HS-5 (cell line): Measurements from ENCODE around the gene RPL41.

Experiments
- DNase-seq: peaks from one replicate; pipeline ENCODE4 v3.0.0-alpha.2; 2012; ENCODE audit warnings: low read depth

Gene RPL41

DNA sequence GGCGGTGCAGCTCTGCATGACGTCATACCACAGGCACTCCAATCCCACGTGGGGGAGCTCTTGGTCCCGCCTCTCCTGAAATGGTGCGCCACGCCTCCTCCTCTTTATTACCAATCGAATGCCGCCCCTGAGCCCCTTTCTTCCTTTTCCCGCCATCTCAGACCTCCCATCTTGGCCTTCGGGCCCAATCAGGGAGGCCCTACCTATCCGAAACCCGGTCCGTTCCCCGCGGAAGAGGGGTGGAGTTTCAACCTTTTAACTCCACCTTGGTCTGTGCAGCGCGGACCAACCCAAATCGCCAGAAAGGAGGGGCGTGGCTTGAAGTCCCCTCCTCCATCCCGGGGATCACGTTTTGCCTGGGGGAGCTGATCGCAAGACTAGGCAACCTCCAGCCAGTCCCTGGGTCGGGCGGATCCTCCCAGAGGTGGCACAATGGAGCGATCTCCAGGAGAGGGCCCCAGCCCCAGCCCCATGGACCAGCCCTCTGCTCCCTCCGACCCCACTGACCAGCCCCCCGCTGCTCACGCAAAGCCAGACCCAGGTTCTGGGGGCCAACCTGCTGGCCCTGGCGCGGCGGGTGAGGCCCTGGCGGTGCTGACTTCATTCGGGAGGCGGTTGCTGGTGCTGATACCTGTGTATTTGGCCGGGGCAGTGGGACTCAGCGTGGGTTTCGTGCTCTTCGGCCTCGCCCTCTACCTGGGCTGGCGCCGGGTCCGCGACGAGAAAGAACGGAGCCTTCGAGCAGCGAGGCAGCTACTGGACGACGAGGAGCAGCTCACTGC lies 11.6 kb downstream of the RPL41 start, which contains the start of gene ESYT1:
Gene ESYT1, plus strand, starts transcription at position 380 of the 782 bp plus-strand sequence. Its CDS starts 53 bp downstream, at position 433.
- peak; percentile 99 for DNase-seq

DNA sequence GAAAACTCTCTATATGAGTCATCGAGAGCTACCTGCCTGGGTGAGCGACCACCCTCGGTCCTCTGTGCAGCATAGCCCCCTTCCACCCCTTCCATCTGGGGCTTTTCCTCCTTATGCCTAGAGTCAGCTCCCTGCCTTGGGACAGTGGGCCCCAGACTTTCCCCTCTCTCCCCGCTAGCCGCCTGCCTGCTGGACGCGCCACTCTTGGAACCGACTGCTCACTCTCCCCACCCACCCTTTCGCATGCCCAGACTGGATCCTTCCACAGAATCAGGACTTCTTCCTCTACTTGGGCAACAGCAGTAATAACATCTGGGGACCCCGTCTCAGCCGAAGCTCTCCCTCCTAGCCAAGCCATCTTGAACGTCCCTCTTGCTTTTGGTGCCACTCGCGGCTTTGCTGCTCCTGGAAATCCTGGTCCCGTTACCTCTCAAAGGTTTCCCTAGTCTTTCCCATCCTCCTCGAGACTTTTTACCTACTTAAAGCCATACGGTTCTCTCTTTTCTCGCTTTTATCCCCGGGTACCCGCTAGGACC lies 12.3 kb downstream of the RPL41 start:
- DNase-seq = no peak

DNA sequence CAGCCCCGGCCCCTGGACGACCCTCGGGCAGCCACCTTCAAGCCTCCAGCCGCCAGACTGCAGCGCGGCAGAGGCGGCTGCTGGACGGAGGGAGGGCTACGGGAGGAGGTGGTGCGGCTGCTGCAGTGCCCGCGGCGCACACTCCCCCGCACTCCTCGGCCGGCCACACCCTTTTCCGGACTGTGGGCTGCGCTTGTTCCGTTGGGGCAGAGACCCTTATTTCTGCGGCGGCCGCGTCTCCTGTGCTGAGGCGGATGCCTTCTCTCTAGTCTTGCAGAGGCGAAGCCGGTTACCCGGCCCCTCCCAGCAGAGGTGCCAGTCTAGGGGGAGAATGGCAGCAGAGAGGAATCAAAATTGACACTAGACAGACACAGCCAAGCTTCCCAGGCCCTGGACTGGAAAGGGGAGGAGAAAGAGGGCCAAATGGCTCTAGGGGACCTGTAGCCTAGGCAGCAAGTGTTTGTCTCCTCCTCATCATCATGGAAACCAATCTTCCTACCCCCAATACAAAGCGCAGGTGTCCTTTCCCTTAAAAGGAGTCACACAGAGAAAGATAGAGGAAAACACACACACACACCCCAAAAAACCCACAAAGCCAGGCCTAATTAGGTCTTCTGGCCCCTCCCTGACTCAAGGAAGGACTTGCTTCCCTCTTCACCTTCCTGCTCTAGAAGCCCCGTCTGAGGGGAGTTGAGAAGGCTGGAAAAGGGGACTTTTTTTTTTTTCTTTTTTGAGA lies 12.9 kb downstream of the RPL41 start:
- DNase-seq = no peak

GRCh38 chr12:56129942-56130495 lies 13.6 kb downstream of the RPL41 start:
- DNase-seq = no peak

DNA sequence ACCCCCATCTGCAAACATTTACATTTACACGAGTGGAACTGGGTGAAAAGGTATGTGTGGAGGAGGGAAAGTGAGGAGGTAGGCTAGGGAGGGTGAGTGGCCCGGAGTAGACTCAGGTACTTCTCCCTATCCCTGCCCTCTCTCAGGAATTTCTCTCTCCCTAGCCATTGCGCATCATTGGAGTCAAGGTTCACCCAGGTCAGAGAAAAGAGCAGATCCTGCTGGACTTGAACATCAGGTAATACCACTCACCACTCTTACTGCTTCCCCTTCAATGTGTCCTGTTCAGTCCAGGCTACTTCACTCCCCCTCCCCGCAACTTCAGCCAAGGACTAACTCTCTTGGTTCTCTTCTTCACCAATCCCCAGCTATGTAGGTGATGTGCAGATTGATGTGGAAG lies 14.4 kb downstream of the RPL41 start:
- no peak for DNase-seq

DNA sequence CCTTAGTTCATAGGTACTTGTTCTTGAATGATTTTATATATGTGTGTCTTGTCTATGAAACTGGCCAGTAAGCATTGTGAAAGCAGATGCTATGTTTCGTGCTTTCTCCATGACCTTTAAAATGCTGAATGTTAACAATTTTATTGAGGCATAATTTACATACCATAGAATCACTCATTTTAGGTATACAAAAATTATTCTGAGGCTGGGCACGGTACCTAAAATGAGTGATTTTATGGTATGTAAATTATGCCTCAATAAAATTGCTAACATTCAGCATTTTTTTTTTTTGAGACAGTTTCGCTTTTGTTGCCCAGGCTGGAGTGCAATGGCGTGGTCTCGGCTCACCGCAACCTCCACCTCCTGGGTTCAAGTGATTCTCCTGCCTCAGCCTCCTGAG lies 18.5 kb downstream of the RPL41 start:
- DNase-seq = no peak

- DNase-seq = no peak
Measured at GRCh38 chr12:56137853-56138571, 21.6 kb downstream of the RPL41 start.

GRCh38 chr12:56141946-56142784 lies 25.7 kb downstream of the RPL41 start:
- DNase-seq = no peak

DNA sequence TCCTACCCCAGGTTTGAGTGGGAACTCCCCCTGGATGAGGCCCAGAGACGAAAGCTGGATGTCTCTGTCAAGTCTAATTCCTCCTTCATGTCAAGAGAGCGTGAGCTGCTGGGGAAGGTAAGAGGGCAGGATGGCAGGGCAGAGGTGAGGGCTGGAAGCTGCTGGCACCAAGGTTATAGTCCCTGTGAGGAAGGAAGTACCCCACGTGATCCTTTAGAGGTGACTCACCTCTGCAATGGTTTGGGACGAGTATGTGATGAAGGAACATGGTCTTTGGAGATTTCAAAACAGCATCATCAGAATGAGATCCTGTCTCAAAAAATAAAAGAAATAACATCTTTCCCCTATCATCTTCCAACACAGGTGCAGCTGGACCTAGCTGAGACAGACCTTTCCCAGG lies 26.8 kb downstream of the RPL41 start:
- no peak for DNase-seq

DNA sequence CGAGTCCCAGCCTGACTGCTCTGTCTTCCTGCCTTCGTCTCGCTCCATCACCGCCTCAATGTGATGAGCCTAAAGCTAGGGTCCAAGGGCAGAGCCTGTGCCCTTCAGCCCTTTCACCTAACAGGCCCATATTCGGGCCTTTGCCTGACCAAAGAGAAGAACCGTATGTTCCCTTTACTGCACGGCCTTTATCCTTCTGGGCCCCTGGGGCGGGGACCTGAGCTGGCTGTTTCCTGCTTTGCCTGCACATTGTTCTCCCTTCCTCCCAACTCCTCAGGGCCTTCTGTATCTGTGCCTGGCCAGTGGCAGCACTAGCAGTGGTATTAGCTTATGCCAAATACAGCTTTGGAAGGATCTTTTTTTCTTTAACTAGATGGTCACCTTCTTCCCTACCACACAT lies 27.4 kb downstream of the RPL41 start:
- DNase-seq = no peak

DNA sequence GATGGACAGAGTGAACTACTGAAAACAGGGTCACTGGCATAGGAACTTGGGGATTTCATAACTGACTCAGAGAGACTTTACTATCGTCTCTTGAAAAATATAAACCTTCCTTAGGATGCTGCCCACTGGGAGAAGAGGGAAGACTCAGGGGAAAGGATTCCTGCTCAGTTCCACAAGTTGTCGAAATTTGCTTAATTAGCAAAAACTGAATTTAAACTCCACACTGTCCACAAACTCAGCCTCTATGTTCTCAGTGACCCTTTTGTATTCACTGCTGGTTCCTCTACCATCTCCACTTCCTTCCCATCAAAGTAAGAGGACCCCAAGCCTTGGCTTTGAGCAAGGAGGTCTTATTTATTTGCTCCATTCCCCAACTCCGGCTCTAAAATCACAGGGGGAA lies 28.8 kb downstream of the RPL41 start:
- no peak for DNase-seq

GRCh38 chr12:56146492-56147460 lies 30.3 kb downstream of the RPL41 start:
- no peak for DNase-seq

DNA sequence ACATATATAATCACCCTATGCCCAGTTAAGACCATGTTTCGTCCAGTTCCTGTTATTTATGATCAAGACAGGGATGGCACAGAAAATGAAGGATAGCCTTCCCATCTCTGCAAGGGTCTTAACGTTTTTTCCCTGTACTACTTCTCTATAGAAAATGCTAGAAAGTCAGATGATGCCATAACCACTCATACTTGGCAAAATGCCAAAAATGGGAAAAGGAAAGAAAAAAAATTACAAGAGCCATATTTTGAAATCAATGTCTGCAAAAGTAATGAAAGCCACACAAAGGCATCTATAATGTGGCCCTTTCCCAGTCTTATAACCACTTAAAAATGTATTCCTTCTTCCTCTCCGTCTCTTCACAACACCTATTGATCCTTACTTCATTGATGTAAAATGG lies 34.1 kb downstream of the RPL41 start:
- no peak for DNase-seq

- DNase-seq = no peak
Measured at GRCh38 chr12:56151672-56152131, 35.3 kb downstream of the RPL41 start.

- peak; percentile 69 for DNase-seq
Measured at GRCh38 chr12:56152132-56152755, 35.8 kb downstream of the RPL41 start, which contains the start of gene MYL6B. MYL6B (plus strand) TSS chr12:56152587; CDS start chr12:56153919, 1,332 bp downstream.

GRCh38 chr12:56152756-56153677 lies 36.6 kb downstream of the RPL41 start:
- DNase-seq = no peak

- DNase-seq = no peak
Measured at GRCh38 chr12:56153678-56154065, 37.2 kb downstream of the RPL41 start.

- DNase-seq = no peak
Measured at GRCh38 chr12:56154246-56154771, 37.9 kb downstream of the RPL41 start.
